ENCODE measurements around the gene TXNRD1.
A peak's percentile ranks its signal among the peaks of the same experiment; 100 is the strongest.
"Not testable (repeated sequence)": the region's sequence is repeated elsewhere in the genome, so short reads cannot be mapped to it uniquely, and the experiment has no call there.

Gene TXNRD1

GRCh38 chr12:104280717-104281458 is 65.3 kb downstream of the TXNRD1 start:
- no peak for DNase-seq (ENCODE audit: low read depth in 2 of 2)

DNA sequence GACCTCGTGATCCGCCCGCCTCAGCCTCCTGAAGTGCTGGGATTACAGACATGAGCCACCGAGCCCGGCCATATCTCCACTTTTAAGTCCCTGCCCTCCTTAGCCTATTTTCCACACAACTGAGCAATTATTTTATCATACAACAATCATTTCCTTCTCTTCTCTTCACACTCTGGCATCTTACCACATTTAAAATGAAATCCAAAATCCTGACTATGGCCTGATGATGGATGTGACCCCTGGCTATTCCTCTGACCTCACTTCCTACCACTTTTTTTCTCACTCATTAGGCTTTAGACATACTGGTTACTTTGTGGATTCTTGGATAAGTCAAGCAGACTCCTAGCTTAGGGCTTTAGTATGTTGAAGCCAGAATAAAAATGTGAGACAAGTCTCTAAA is 66.1 kb downstream of the TXNRD1 start:
- no peak for DNase-seq (ENCODE audit: low read depth in 2 of 2)

DNA sequence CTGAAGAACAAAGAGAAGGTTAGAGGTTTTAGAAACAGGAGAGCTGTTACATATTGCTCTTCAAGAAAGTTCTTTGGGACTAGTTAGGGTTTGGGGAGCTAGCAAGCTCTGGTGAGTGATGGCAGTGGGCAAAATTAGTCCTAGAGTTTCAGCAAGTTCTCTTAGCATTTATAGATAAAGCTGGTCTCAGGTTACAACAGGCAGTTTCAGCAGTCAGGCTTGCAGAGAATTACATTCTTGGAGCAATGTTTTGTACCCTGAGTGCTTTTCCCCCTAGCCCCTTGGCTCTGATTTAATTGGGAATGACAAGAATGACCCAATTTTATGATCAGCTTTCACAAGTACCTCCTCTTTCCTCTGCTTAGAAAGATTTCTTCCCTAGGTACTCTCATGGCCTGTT is 66.5 kb downstream of the TXNRD1 start:
- DNase-seq (ENCODE audit: low read depth in 2 of 2) = no peak

GRCh38 chr12:104285740-104286515 is 70.3 kb downstream of the TXNRD1 start:
- no peak for DNase-seq (ENCODE audit: low read depth in 2 of 2)

- peak; percentile 80 to 85 for DNase-seq (ENCODE audit: low read depth in 2 of 2)
Measured at GRCh38 chr12:104286516-104287482, 71.2 kb downstream of the TXNRD1 start.

GRCh38 chr12:104288635-104289274 is 73.2 kb downstream of the TXNRD1 start:
- DNase-seq (ENCODE audit: low read depth in 2 of 2) = peak; percentile 75 to 79

DNA sequence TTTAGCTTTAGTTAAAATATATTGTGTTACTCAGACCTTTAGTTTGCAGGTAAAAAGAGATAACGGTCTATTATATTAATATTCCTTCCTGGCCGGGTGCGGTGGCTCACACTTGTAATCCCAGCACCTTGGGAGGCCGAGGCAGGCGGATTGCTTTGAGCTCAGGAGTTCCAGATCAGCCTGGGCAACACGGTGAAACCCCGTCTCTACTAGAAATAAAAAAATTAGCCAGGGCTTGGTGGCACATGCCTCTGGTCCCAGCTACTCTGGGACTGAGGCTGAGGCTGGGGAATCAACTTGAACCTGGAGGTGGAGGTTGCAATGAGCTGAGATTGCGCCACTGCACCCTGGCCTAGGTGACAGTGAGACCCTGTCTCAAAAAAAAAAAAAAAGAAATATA is 74.7 kb downstream of the TXNRD1 start:
- no peak for DNase-seq (ENCODE audit: low read depth in 2 of 2)

DNA sequence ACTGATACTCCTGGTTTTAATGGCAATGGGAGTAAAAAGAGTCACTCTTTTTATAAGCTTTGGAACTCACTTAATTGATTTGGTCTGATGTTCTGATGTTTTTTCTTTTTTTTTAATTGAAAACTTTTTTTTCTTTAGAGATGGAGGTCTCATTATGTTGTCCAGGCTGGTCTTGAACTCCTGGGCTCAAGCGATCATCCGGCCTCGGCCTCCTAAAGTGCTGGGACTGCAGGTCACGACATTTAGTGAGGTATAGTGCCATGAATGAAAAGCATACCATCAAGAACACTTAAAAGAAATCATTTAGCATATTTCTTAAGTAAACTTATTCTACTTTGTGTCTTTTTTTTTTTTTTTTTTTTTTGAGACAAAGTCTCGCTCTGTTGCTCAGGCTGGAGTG is 75.3 kb downstream of the TXNRD1 start:
- DNase-seq (ENCODE audit: low read depth in 2 of 2) = no peak

- DNase-seq (ENCODE audit: low read depth in 2 of 2) = no peak
Measured at GRCh38 chr12:104291867-104292524, 76.4 kb downstream of the TXNRD1 start.

DNA sequence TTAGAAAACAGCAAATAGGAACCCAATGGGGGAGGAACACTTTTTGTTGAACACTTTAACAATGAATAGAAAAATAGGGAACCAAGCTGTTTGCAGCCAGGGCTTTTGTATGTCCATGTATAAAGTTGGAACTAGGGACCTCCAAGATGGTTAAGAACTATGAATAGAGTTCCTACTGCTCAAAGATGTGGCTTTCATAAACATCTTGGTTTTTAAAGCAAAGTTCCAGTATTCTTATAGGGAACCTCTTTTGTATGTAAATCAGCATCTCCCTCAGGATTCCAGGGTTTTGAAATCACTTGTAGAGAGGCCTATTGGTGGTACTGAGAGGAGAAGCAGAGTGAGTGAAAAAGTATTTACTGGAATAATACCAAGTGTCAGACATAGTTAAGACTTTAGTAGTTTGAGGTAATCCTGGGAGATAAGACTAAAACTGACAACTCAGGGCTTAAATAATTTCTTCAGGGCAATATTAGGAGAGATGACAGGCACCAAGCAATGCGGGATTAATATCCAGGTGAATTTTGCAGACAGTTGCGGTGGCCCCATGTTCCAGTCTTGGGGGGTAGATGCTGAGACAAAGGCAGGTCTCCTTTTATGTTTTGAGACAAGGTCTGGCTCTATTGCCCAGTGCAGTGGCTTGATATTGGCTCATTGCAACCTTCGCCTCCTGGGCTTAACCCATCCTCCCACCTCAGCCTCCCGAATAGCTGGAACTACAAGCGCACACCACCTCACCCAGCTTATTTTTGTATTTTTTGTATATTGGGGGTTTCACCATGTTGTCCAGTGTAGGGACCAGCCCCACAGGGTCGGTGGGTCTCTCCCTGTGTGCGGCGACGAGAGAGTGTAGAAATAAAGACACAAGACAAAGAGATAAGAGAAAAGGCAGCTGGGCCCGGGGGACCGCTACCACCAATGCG is 77.6 kb downstream of the TXNRD1 start:
- DNase-seq (ENCODE audit: low read depth in 2 of 2) = no peak

DNA sequence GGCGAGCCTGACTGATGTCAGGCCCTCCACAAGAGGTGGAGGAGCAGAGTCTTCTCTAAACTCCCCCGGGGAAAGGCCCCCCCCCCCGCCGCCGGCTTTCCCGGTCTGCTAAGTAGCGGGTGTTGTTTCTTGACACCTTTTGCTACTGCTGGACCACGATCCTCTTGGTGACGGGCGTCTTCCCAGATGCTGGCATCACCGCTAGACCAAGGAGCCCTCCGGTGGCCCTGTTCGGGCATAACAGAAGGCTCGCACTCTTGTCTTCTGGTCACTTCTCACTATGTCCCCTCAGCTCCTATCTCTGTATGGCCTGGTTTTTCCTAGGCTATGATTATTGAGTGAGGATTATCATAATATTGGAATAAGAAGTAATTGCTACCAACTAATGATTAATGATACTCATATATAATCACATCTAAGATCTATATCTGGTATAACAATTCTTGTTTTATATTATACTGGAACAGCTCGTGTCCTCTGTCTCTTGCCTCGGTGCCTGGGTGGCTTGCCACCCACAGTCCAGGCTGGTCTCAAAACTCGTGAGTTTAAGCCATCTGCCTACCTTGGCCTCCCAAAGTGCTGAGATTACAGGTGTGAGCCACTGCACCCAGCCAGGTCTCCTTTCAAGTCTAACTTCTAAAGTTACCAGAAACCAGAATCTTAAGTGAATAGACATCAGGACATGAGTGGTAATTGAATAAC is 78.7 kb downstream of the TXNRD1 start:
- not testable (repeated sequence) for DNase-seq (ENCODE audit: low read depth in 2 of 2)

GRCh38 chr12:104294927-104295668 is 79.5 kb downstream of the TXNRD1 start:
- DNase-seq (ENCODE audit: low read depth in 2 of 2) = no peak

DNA sequence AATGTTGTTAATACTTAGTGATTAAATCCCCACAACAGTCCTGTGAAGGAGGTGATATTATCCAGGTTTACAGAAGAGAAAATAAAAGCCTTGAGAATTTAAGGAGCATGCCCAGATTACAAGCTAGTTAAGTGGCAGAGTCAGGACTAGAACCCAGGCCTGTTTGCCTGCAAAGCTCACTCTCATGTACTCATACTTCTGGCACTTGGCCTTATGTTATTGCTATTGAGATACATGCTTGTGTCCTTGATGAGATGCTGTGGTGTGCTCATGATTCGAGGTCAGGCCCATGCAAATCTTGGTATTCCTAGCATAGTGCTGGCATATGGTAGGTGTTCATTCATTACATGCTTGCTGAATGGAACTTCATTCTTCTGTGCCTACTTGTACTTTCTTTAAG is 80.4 kb downstream of the TXNRD1 start:
- DNase-seq (ENCODE audit: low read depth in 2 of 2) = no peak

- DNase-seq (ENCODE audit: low read depth in 2 of 2) = no peak
Measured at GRCh38 chr12:104296718-104297117, 81.1 kb downstream of the TXNRD1 start.

DNA sequence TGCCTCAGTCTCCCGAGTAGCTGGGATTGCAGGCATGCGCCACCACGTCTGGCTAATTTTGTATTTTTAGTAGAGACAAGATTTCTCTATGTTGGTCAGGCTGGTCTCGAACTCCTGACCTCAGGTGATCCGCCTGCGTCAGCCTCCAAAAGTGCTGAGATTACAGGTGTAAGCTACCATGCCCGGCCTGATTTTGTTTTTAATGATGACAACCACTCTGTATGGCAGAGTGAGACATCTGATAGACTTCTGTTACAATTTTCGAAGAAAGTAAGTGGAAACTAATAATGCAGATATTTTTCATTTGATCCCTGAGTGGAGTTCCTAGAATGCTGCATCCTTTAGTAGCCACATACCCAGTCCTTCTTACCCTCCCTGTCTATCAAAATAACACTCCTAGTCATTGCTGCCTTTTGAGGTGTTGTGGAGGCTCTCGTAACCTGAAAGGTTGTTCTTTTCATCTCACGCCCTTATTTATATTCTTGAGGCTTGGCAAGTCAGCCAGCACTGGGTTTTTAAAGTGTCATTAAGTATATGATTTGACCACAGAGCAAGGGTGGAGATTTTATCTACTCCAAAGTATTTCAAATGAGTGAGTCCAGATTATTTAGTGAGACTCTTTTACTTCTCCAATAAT is 82.0 kb downstream of the TXNRD1 start:
- DNase-seq (ENCODE audit: low read depth in 2 of 2) = no peak

- no peak for DNase-seq (ENCODE audit: low read depth in 2 of 2)
Measured at GRCh38 chr12:104299842-104300481, 84.4 kb downstream of the TXNRD1 start.

- DNase-seq (ENCODE audit: low read depth in 2 of 2) = peak; percentile 88 to 90
Measured at GRCh38 chr12:104303538-104304151, 88.1 kb downstream of the TXNRD1 start, which contains the start of gene EID3. Gene EID3 (plus strand): TSS chr12:104303739. CDS start chr12:104303935, 196 bp downstream.

All from stimulated activated CD4-positive, alpha-beta T cell treated with anti-CD3 and anti-CD28 coated beads, Interleukin-4, amount 100 ng/mL, for 48 hours (primary cell).